GM12864 (cell line): ENCODE results near the gene ATXN10.

ENCODE experiments used
- DNase-seq: peaks from one replicate; pipeline ENCODE4 v3.0.0-alpha.2; 2011; ENCODE audit warnings: low read depth
- H3K4me3 ChIP-seq: 2 replicates; pipeline ENCODE4 v1.5.1; 2011; ENCODE audit warnings: mild to moderate bottlenecking, low read depth, low read length, control low read depth
- TF ChIP-seq, protein P1 (sequence below): IDR thresholded peaks from 2 replicates; pipeline ENCODE4 v1.5.1; 2011; ENCODE audit warnings: low read depth, mild to moderate bottlenecking, moderate library complexity, low read length, control low read depth, inconsistent platforms; ENCODE audit errors: missing control alignments

Gene ATXN10

DNA sequence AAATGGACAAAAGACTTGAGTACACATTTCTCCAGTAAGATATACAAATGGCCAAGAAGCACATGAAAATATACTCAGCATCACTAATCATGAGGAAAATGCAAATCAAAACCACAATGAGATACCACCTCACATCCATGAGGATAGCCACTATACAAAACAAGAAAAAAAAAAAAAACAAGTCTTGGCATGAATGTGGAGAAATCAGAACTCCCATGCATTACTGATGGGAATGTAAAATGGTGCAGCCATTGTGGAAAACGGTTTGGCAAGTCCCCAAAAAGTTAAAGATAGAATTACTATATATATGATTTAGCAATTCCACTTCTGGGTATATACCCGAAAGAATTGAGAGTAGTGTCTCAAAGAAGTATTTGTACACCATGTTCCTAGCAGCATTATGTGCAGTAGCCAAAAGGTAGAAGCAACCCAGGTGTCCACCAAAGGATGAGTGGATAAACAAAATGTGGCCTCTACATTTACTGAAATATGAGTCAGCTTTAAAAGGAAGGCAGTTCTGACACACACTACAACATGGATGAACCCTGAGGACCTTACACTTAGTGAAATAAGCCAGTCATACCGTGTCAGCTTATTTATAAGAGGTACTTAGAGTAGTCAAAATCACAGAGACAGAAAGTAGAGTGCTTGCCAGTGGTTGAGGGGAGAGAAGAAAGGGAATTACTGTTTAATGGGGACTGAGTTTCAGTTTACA lies 159.1 kb downstream of the ATXN10 start:
- no peak for DNase-seq
- H3K4me3 ChIP-seq, result no peak overlapping the region
- TF ChIP-seq, protein P1, sequence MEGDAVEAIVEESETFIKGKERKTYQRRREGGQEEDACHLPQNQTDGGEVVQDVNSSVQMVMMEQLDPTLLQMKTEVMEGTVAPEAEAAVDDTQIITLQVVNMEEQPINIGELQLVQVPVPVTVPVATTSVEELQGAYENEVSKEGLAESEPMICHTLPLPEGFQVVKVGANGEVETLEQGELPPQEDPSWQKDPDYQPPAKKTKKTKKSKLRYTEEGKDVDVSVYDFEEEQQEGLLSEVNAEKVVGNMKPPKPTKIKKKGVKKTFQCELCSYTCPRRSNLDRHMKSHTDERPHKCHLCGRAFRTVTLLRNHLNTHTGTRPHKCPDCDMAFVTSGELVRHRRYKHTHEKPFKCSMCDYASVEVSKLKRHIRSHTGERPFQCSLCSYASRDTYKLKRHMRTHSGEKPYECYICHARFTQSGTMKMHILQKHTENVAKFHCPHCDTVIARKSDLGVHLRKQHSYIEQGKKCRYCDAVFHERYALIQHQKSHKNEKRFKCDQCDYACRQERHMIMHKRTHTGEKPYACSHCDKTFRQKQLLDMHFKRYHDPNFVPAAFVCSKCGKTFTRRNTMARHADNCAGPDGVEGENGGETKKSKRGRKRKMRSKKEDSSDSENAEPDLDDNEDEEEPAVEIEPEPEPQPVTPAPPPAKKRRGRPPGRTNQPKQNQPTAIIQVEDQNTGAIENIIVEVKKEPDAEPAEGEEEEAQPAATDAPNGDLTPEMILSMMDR, result no peak

DNA sequence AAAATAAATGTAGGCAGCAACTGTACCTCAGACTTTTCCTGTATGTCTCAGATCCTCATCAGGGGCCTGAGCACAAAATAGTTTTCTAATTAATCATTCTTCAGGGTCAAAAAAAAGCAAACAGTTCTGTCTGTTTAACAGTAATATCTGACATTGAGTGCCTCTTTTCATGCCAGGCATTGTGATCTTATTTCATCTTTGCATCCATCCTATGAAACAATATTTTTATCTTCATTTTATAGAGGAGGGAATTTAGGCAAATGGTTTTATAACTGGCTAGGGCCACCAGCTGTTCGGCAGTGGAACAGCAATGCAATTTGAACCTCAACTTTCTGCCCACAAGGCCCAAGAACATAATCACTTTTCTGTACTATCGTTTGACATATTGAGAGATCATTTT lies 159.8 kb downstream of the ATXN10 start:
- no peak for DNase-seq
- TF ChIP-seq, protein P1, result peak; percentile 54
- no peak overlapping the region for H3K4me3 ChIP-seq

DNA sequence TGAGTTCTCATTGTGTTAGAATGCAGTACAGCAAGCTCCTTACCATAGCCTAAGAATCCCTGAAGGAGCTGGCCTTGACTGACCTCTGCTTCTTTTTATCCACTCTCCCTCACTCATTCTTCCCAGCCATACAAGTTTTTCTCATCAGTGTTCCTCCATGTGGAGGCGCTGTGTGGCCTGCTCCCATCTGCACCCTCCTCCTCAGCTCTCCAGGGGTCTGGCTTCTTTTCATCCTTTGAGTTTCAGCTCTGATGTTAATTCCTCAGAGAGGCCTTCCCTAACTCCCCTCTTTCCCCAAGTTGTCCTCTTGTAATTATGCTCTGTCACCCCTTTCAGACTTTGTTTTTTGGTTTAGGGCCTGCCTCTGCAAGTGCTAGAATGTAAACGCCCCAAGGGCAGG lies 160.5 kb downstream of the ATXN10 start:
- TF ChIP-seq, protein P1, result no peak
- no peak overlapping the region for H3K4me3 ChIP-seq
- DNase-seq, result no peak

DNA sequence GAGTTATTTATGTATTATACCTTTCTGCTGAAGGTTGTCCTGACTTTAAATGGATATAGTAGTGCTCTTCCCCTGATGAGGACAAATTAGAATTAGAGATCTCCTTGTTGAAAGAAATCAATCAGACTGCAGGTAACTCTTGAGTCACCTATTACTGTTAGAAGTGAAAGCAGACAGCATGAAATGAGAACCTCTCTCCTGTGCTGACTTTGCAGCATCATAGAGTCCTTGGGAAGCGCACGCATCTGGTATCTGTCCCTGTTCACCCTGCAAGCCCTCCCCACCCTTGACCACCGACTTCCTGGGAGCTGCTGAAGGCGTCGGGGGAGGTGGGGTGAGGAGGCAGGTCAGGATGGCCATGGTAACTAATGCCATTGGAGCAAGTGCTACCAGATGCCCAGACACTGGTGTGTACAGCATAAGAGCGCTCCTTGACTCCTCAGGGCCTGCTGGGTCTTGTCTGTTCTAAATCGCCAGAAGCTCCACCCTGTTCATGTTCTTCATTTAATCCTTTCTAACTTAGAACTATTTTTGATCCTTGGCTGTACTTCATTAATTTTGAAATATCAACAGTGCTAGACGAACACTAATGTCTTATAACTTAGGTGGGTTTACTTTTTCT lies 161.4 kb downstream of the ATXN10 start:
- no peak for DNase-seq
- TF ChIP-seq, protein P1, result no peak
- H3K4me3 ChIP-seq, result no peak overlapping the region

DNA sequence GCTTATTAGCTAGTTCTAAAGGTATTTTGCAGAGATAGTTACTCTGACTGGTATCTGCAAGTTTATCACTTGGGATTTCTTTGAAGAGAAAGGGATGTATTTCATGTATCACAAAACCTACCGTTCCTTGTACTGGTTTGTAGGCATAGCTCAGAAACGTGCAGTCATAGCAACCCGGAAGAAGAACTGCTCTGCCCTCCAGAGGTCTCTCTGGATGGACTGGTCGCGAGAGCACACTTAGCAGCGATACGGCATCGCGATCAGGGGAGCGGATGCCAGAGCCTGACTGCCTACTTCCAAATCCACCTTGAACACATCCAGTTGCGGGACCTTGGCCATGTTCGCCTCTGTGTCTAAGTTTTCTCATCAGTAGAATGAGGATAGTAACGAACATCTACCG lies 162.0 kb downstream of the ATXN10 start:
- no peak for DNase-seq
- H3K4me3 ChIP-seq, result no peak overlapping the region
- TF ChIP-seq, protein P1, result no peak

DNA sequence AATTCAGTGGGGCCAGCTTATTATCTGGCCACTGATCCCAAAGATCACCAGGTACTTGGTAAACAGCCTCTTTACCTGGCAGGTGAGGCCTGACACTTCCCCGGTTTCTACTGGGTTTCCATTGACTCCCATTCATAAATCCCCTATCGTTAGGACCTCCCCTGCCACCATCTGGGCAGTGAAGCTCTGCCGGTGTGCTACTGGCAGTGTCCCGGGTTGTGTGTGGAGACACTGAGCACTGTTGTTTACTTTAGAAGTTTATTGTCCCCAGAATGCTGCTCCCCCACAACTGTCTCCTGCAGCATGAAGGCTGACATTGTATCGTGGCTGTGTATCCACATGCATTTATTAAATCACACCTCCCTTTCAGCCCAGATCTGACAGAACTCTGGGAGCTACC lies 162.6 kb downstream of the ATXN10 start:
- TF ChIP-seq, protein P1, result no peak
- no peak overlapping the region for H3K4me3 ChIP-seq
- no peak for DNase-seq

DNA sequence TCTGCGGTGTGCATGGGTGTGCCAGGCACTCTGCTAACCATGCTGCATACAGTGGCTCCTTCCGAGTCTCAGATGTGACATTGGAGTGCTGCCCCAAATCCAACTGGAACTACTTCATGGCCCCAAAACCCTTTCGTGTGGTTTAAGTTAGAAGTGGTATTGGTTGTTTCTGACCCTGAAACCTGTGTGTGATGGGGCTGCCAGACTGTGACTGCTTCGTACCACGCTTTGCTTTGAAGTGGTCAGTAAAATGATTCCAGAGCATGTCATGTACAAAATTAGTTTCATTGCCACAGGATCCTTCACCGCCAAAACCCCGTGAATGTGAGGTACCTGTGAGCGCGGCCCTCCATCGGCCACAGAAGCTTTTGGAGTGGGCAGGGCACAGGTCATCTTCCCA lies 163.2 kb downstream of the ATXN10 start:
- no peak overlapping the region for H3K4me3 ChIP-seq
- TF ChIP-seq, protein P1, result no peak
- DNase-seq, result no peak
